Activated CD8-positive, alpha-beta memory T cell treated with anti-CD3 and anti-CD28 coated beads for 36 hours (primary cell): ENCODE data around the gene RRBP1. TPM values are rescaled to one million over a fixed set of nuclear protein-coding genes. Genes with fewer than 3 reads are reported as not detected.

ENCODE experiments used
- CTCF ChIA-PET: fragments of 350-600 bp; sonication (Branson Sonifier 250); formaldehyde crosslinking; loops from one replicate; lab custom pipeline; 2021; ENCODE audit warnings: antibody characterized with exemption; lab: Charles Lee
- POLR2A ChIA-PET: fragments of 350-600 bp; sonication (Branson Sonifier 250); formaldehyde crosslinking; loops from one replicate; lab custom pipeline; 2021; ENCODE audit warnings: antibody characterized with exemption; lab: Charles Lee
- total RNA-seq, 2 experiments: library from RNA; stranded (reverse); gene quantifications; one replicate each; pipeline ENCODE4 v1.2.3, GENCODE V29; 2021

Gene RRBP1
- total RNA-seq, 2 experiments from 2014 or later: 29.0 to 29.7 TPM

- POLR2A ChIA-PET: no interaction called here
- CTCF ChIA-PET: interaction anchor here (1.3 to 2.0 kb wide), 3 partner anchors 43 to 79 kb away, joined by 3 to 5 read pairs (median 5); partner anchors contain the start of gene BFSP1
Measured at GRCh38 chr20:17609811-17610377, 72.1 kb downstream of the RRBP1 start.

DNA sequence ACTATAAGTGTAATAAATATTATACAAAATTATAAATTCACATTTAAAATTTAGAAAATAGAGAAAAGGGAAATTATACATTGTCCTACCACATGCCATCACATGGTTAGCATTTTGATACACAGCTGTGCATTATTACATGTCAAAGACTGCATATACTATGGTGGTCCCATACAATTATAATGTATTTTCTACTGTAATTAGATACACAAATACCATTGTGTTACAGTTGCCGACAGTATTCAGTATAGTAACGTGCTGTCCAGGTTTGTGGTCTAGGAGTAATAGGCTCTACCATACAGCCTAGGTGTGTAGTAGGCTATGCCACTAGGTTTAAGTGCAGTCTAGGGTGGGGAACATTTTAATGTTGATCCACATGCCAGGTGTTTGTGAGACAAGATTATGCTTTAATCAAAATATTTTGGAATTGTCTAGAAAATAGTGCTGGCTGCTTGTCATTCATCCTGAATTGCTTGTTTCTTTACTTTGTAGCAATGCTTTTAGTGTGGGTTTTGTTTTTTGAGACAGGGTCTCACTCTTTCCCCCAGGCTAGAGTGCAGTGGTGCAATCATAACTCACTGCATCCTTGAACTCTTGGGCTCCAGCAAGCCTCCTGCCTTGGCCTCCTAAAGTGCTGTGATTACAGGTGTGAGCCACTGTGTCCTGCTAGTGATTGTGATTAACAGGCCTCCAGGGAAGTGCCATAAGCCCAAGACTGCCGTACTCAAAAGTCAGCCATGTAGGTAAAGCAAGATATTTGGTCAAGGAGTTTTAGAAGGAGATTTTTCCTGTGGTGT lies 73.1 kb downstream of the RRBP1 start:
- ChIA-PET CTCF (interaction anchor here (1.3 to 2.0 kb wide), 2 partner anchors 42 to 78 kb away, joined by 3 to 5 read pairs; partner anchors contain the start of gene BFSP1), POLR2A (no interaction called here)

GRCh38 chr20:17606001-17606400 lies 76.0 kb downstream of the RRBP1 start:
- CTCF ChIA-PET: no interaction called here
- POLR2A ChIA-PET: no interaction called here

- ChIA-PET CTCF (no interaction called here), POLR2A (no interaction called here)
Measured at GRCh38 chr20:17605131-17605660, 76.8 kb downstream of the RRBP1 start.

DNA sequence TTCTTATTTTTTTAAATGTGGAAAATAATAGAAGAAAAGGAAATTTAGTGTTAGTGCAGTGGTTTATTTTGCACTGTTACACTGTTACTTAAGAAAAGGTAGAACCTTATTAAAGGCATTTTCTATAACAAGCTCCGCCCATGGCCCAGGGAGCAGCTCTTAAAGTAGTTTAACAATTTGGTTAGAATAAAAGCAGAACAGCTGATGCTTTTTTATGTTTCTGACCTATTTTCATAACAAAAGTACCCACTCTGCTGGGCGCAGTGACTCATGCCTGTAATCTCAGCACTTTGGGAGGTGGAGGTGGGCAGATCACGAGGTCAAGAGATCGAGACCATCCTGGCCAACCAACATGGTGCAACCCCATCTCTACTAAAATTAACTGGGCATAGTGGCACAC lies 79.5 kb downstream of the RRBP1 start:
- CTCF ChIA-PET: interaction anchor here (0.6 kb wide), 1 partner anchor 59 kb away, joined by 3 read pairs; no protein-coding TSS in a partner anchor
- POLR2A ChIA-PET: no interaction called here

- ChIA-PET CTCF (no interaction called here), POLR2A (no interaction called here)
Measured at GRCh38 chr20:17601957-17602356, 80.1 kb downstream of the RRBP1 start.

DNA sequence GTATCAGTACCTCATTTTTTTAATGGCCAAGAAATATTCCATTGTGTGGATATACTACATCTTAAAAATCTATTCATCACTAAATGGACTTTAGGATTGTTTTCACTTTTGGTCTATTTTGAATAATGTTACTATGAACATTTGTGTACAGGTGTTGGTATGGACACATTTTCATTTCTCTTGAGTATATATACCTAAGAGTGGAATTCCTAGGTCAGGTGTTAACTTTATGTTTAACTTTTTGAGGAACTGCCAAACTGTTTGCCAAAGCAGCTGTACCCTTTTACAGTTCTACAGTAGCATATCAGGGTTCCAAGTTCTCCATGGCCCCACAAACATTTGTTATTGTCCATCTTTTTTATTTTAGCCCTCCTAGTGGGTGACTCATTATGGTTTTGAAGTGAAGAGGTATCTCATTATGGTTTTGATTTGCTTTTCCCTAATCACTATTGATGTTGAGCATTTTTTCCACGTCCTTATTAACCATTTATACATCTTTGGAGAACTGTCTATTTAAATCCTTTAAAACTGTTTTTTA lies 84.0 kb downstream of the RRBP1 start:
- POLR2A ChIA-PET: no interaction called here
- CTCF ChIA-PET: no interaction called here

GRCh38 chr20:17595856-17596255 lies 86.2 kb downstream of the RRBP1 start:
- POLR2A ChIA-PET: no interaction called here
- CTCF ChIA-PET: no interaction called here

DNA sequence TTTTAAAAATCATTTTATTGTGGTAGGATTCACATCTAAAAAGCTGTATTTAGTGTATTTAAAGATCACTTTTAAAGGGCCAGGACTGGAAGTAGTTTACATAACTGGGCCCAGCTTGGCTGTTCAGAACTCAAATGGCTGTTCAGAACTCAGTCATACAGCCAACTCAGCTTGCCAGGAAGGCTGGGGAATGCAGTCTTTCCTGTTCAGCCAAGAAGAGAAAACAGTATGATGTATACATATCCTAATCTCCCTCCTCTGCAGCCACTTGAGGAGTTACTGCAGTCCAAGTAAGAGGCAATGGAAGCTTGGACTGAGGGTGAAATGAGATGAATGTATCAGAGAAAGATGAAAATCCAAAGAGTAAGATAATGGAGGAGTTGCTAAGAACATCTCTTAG lies 87.6 kb downstream of the RRBP1 start:
- ChIA-PET CTCF (no interaction called here), POLR2A (no interaction called here)

DNA sequence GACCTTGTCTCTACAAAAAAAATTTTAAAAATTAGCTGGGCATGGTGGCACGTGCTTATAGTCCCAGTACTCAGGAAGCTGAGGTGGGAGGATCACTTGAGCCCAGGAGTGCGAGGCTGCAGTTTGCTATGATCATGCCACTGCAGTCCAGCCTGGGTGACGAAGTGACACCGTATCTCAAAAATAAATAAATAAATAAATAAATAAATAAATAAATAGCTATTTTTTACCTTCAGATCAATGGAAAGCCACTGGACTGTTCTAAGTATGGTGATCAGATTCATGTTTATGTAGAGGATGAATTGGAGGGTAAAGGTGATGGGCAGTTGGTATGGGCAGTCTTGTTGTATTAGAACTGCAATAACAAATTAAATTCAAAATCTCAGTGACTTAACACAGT lies 88.1 kb downstream of the RRBP1 start:
- ChIA-PET CTCF (no interaction called here), POLR2A (no interaction called here)

DNA sequence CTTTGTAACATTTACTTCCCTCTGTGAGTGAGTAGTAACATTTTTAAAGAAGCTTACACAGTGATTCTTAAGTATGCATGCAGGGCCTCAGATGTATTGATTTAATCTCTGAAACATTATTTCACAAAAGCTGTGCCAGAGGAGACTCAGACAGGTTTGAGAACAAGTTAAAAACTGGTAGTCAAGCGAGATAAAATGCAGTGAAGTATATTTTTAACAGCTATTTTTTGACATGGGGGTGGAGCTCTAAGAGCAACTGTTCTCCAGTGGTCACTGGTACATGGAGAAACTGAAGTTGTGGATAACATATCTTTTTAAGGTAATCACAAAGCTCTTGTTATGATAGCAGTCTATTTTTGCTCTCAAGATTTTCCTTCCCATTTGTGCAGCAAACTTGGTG lies 91.8 kb downstream of the RRBP1 start:
- CTCF ChIA-PET: no interaction called here
- POLR2A ChIA-PET: no interaction called here

- ChIA-PET POLR2A (no interaction called here), CTCF (interaction anchor here (0.6 kb wide), 1 partner anchor 121 kb away, joined by 4 read pairs; no protein-coding TSS in a partner anchor)
Measured at GRCh38 chr20:17589161-17589834, 92.7 kb downstream of the RRBP1 start.

- ChIA-PET POLR2A (no interaction called here), CTCF (no interaction called here)
Measured at GRCh38 chr20:17587824-17588223, 94.2 kb downstream of the RRBP1 start.

DNA sequence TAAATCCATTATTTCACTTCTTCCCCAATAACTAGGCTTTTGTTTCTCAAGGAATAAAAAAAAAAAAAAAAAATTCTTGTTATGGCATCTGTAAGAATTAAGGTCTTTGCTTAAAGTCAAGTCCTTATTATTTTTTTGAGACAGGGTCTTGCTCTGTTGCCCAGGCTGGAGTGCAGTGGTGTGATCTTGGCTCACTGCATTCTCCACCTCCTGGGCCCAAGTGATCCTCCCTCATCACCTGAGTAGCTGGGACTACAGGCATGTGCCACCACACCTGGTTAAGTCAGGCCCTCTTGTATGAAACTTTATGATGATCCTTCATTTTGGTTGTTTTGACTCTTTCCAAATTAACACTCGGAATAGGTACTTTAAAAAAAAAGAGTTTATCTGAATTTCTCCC lies 94.9 kb downstream of the RRBP1 start:
- POLR2A ChIA-PET: no interaction called here
- CTCF ChIA-PET: no interaction called here

- POLR2A ChIA-PET: no interaction called here
- CTCF ChIA-PET: no interaction called here
Measured at GRCh38 chr20:17586250-17586649, 95.8 kb downstream of the RRBP1 start.

DNA sequence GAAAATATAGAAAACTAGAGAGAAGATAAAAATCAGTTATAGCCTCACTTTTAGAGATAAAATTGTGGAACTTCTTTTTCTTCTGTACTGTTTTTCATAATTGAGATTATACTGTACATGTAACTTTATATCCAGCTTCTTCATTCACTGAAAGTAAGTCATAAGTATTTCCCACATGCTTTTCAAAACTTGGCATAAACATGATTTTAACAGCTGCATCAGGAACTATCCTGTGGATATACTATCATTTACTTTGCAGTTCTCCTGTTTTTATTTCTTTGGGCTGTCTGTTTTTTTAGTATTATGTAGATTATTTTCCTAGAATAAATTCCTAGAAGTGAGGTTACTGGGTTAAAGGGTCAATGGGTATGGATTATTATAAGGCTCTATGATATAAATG lies 97.4 kb downstream of the RRBP1 start:
- ChIA-PET POLR2A (no interaction called here), CTCF (interaction anchor here (0.7 kb wide), 1 partner anchor 1121 kb away, joined by 5 read pairs; no protein-coding TSS in a partner anchor)

DNA sequence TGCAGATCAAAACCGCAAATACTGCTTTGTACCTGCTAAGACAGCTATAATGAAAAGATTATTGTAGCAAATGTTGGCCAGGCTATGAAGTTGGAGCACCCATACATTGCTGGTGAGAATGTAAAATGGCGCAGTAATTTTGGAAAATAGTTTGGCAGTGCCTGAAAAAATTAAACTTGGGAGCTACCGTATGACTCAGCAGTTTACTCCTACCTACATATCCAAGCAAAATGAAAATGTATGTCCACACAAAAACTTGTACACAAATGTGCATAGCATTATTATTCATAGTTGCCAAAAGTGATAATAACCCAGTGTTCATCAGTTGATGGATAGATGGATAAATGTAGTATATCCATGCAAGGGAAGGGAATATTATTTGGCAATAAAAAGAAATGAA lies 98.9 kb downstream of the RRBP1 start:
- CTCF ChIA-PET: no interaction called here
- POLR2A ChIA-PET: no interaction called here

DNA sequence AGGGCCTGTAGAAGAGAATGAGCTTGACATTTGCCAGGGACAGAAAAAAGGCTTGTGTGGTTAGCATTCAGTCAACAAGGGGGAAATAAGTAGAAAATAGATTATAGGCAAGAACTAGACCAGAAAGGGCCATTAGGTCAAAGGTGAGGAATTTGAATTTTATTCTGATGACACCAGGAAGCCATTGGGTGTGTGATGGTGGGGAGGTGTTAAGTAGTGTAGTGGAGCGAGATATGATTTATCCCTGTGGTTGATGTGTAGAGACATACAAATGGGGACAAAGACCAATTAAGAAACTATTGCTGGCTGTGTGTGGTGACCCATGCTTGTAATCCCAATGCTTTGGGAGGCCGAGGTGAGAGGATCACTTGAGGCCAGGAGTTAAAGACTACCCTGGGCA lies 101.1 kb downstream of the RRBP1 start:
- CTCF ChIA-PET: no interaction called here

GRCh38 chr20:17579369-17580039 lies 102.5 kb downstream of the RRBP1 start:
- ChIA-PET CTCF (interaction anchor here (1.7 to 2.1 kb wide), 2 partner anchors 9 to 38 kb away, joined by 5 to 7 read pairs; partner anchors contain the start of gene DSTN), POLR2A (interaction anchor here (0.6 kb wide), 2 partner anchors 12 to 386 kb away, joined by 3 to 7 read pairs; no protein-coding TSS in a partner anchor)

More for the DNA sequence above, 101.1 kb downstream of the RRBP1 start:
- POLR2A ChIA-PET: no interaction called here
